ENCODE results near the gene GNB3. TPM values are rescaled to one million over a fixed set of nuclear protein-coding genes. Genes with fewer than 3 reads are reported as not detected.
"Not testable (repeated sequence)": the region's sequence is repeated elsewhere in the genome, so short reads cannot be mapped to it uniquely, and the experiment has no call there.

The GNB3 gene
- total and polyA plus RNA-seq, 2 of the 4 experiments (the other 2 are of a cell fraction): 0.72 to 20.5 TPM

GRCh38 chr12:6886206-6886999 is 45.7 kb downstream of the GNB3 start:
- H3K14ac ChIP-seq (replicated peaks; ENCODE audit: low read depth, low read length); H2BK20ac ChIP-seq (ENCODE audit: low read depth, low read length); H3K18ac ChIP-seq (ENCODE audit: low read depth, low read length); H2AFZ ChIP-seq (replicated peaks; ENCODE audit: low read length, poor library complexity); H3K4me3 ChIP-seq (ENCODE audit: insufficient read depth, low read depth, low read length); H2BK120ac ChIP-seq (ENCODE audit: low read depth, low read length); H2AK5ac ChIP-seq (ENCODE audit: low read depth, low read length); intact Hi-C loops (cut with micrococcal nuclease); H2AK9ac ChIP-seq (replicated peaks; ENCODE audit: low read depth, low read length, poor library complexity); H4K20me1 ChIP-seq (ENCODE audit: insufficient read depth, low read length); H3K9me1 ChIP-seq (ENCODE audit: insufficient read depth, low read length); H2BK5ac ChIP-seq (ENCODE audit: low read depth, low read length, poor library complexity, severe bottlenecking); BruUV-seq (replicated peaks); H3K4me1 ChIP-seq (ENCODE audit: control insufficient read depth, insufficient read depth, low read length); in situ Hi-C loops (cut with MboI; ENCODE audit: low sequenced_read_pairs); H3K9me3 ChIP-seq (ENCODE audit: control insufficient read depth, insufficient read depth, low read length); dilution Hi-C loops (cut with HindIII; ENCODE audit: low sequenced_read_pairs, unreplicated experiment); H3K27ac ChIP-seq (ENCODE audit: insufficient read depth, low read length); POLR2A ChIA-PET (ENCODE audit: unreplicated experiment); ATAC-seq (ENCODE audit: low read depth); H3K79me1 ChIP-seq (ENCODE audit: low read depth in 1 of 2, low read length in 2 of 2); H3K27me3 ChIP-seq (ENCODE audit: control insufficient read depth, insufficient read depth, low read length); H4K91ac ChIP-seq (ENCODE audit: insufficient read depth, low read depth, low read length); H4K5ac ChIP-seq (ENCODE audit: low read depth, low read length); H2BK15ac ChIP-seq (ENCODE audit: low read depth, low read length); H3K4me2 ChIP-seq (ENCODE audit: low read depth, low read length); H3K56ac ChIP-seq (ENCODE audit: extremely low read depth, insufficient read depth, low read length); H3K4ac ChIP-seq (ENCODE audit: low read depth, low read length); H3K9ac ChIP-seq (ENCODE audit: low read depth, low read length); DNase-seq; H4K8ac ChIP-seq (ENCODE audit: low read depth in 2 of 2, low read length in 2 of 2); H3K23ac ChIP-seq (ENCODE audit: low read depth, low read length): not testable (repeated sequence)
- no CpG with 5 or more reads among the region's 15 CpGs for WGBS, 2 experiments (ENCODE audit: extremely low coverage in 2 of 2, insufficient read length in 1 of 2)
- peaks cover 17% of the 10 kb centered on the region for H3K36me3 ChIP-seq (ENCODE audit: control insufficient read depth, insufficient read depth, low read length)
- CTCF ChIA-PET: interaction anchor here (1.8 kb wide), 1 partner anchor 14 kb away, joined by 5 read pairs; the partner anchor contains the start of gene SPSB2
